GM23338 (cell line): ENCODE measurements around the gene SLC35G1. TPM values are rescaled to one million over a fixed set of nuclear protein-coding genes. Genes with fewer than 3 reads are reported as not detected.

ENCODE experiments used
- ATAC-seq: fragments of 200-7000 bp; cut with Tn5 transposase; 3 replicates; pipeline ENCODE4 v1.9.1; 2020
- DNase-seq: peaks from one replicate; pipeline ENCODE4 v3.0.0-alpha.2; 2015; ENCODE audit warnings: low spot score
- H2AFZ ChIP-seq: fragments of 200-600 bp; sonication (generic); 2 replicates; pipeline ENCODE4 v1.8.0; 2016; ENCODE audit warnings: antibody characterized with exemption, mild to moderate bottlenecking, moderate library complexity
- H3F3A ChIP-seq: fragments of 200-600 bp; sonication (generic); replicated peaks from 2 replicates; pipeline ENCODE4 v1.8.0; 2017; ENCODE audit warnings: antibody characterized with exemption, mixed run types, low read depth
- H3K27ac ChIP-seq: fragments of 200-600 bp; sonication (generic); 2 replicates; pipeline ENCODE4 v1.6.1; 2016; ENCODE audit warnings: low read depth
- H3K27me3 ChIP-seq: fragments of 200-600 bp; sonication (generic); 2 replicates; pipeline ENCODE4 v1.8.0; 2016; ENCODE audit warnings: mild to moderate bottlenecking, mixed run types, moderate library complexity; ENCODE audit not compliant: insufficient read depth
- H3K36me3 ChIP-seq: fragments of 200-600 bp; sonication (generic); 2 replicates; pipeline ENCODE4 v1.8.0; 2016; ENCODE audit warnings: mild to moderate bottlenecking; ENCODE audit not compliant: insufficient read depth
- H3K4me1 ChIP-seq: fragments of 200-600 bp; sonication (generic); 2 replicates; pipeline ENCODE4 v1.8.0; 2016; ENCODE audit warnings: mild to moderate bottlenecking, moderate library complexity; ENCODE audit not compliant: insufficient read depth
- H3K4me2 ChIP-seq: fragments of 200-600 bp; sonication (generic); 2 replicates; pipeline ENCODE4 v1.7.1; 2017; ENCODE audit warnings: mixed run types
- H3K4me3 ChIP-seq: fragments of 200-600 bp; sonication (generic); 2 replicates; pipeline ENCODE4 v1.6.1; 2016; ENCODE audit warnings: mixed run types
- H3K79me2 ChIP-seq: fragments of 200-600 bp; sonication (generic); replicated peaks from 2 replicates; pipeline ENCODE4 v1.8.0; 2017; ENCODE audit warnings: mild to moderate bottlenecking; ENCODE audit not compliant: insufficient read depth
- H3K9me2 ChIP-seq: fragments of 200-600 bp; sonication (generic); 2 replicates; pipeline ENCODE4 v1.8.0; 2017; ENCODE audit not compliant: insufficient read depth
- H4K20me1 ChIP-seq: fragments of 200-600 bp; sonication (generic); replicated peaks from 2 replicates; pipeline ENCODE4 v1.8.0; 2017; ENCODE audit warnings: mild to moderate bottlenecking; ENCODE audit not compliant: insufficient read depth
- H3K27ac Mint-ChIP-seq: 2 replicates; pipeline ENCODE4 v1.8.0; 2020; ENCODE audit warnings: inconsistent platforms, mild to moderate bottlenecking, moderate library complexity, mixed read lengths
- H3K27me3 Mint-ChIP-seq: 3 replicates; pipeline ENCODE4 v1.8.0; 2022; ENCODE audit warnings: low read depth, mild to moderate bottlenecking, moderate library complexity, mixed read lengths, inconsistent platforms; ENCODE audit not compliant: insufficient read depth, poor library complexity
- H3K36me3 Mint-ChIP-seq: 3 replicates; pipeline ENCODE4 v1.8.0; 2021; ENCODE audit warnings: low read depth, mild to moderate bottlenecking, inconsistent platforms, moderate library complexity, mixed read lengths
- H3K4me1 Mint-ChIP-seq: 3 replicates; pipeline ENCODE4 v1.8.0; 2020; ENCODE audit warnings: mild to moderate bottlenecking, inconsistent platforms, mixed read lengths
- H3K4me3 Mint-ChIP-seq: 3 replicates; pipeline ENCODE4 v1.8.0; 2021; ENCODE audit warnings: moderate library complexity, mild to moderate bottlenecking, inconsistent platforms, mixed read lengths
- H3K9me3 Mint-ChIP-seq: 3 replicates; pipeline ENCODE4 v1.8.0; 2020; ENCODE audit warnings: moderate library complexity, mild to moderate bottlenecking, inconsistent platforms, mixed read lengths
- CREB1 ChIP-seq: fragments of 250-450 bp; sonication (Bioruptor Pico); IDR thresholded peaks from 2 replicates; pipeline ENCODE4 v1.5.0; 2020; ENCODE audit warnings: low read depth, mild to moderate bottlenecking, moderate library complexity
- EZH2phosphoT487 ChIP-seq: fragments of 200-600 bp; sonication (generic); IDR thresholded peaks from one replicate; pipeline ENCODE4 v1.8.1; 2018; ENCODE audit warnings: antibody characterized with exemption; ENCODE audit not compliant: unreplicated experiment
- JUNB ChIP-seq: IDR thresholded peaks from one replicate; pipeline ENCODE4 v1.6.1; 2016; ENCODE audit warnings: antibody characterized with exemption; ENCODE audit not compliant: unreplicated experiment
- NANOG ChIP-seq: IDR thresholded peaks from 2 replicates; pipeline ENCODE4 v1.6.1; 2016; ENCODE audit warnings: antibody characterized with exemption, borderline replicate concordance
- STAT1 ChIP-seq: IDR thresholded peaks from one replicate; pipeline ENCODE4 v1.6.1; 2016; ENCODE audit warnings: antibody characterized with exemption; ENCODE audit not compliant: unreplicated experiment
- ZNF114 ChIP-seq: fragments of 250-450 bp; sonication (Bioruptor Pico); IDR thresholded peaks from 2 replicates; pipeline ENCODE4 v1.5.0; 2020; ENCODE audit warnings: mild to moderate bottlenecking, moderate library complexity
- ZNF331 ChIP-seq: fragments of 250-450 bp; sonication (Bioruptor Pico); IDR thresholded peaks from 2 replicates; pipeline ENCODE4 v1.5.0; 2020; ENCODE audit warnings: low read depth, mild to moderate bottlenecking, moderate library complexity
- polyA plus RNA-seq: library from polyadenylated mRNA; unstranded; fragments of >200 nt; fragmentation: Nextera tagmentation; extraction: Ambion mirVana; gene quantifications from 2 replicates; pipeline ENCODE4 v1.2.1, GENCODE V29; 2016
- total RNA-seq: library from RNA; depleted of rRNA; stranded (reverse); fragments of >200 nt; shearing (Covaris generic); gene quantifications from 2 replicates; pipeline ENCODE4 v1.2.3, GENCODE V29; 2014
- TF ChIP-seq, protein P1 (sequence below): IDR thresholded peaks from one replicate; pipeline ENCODE4 v1.6.1; 2018; ENCODE audit warnings: antibody characterized with exemption; ENCODE audit not compliant: unreplicated experiment
- TF ChIP-seq, protein P2 (sequence below): IDR thresholded peaks from 2 replicates; pipeline ENCODE4 v1.6.1; 2016; ENCODE audit warnings: antibody characterized with exemption
- TF ChIP-seq, protein P3 (sequence below): fragments of 250-450 bp; sonication (Bioruptor Pico); IDR thresholded peaks from 2 replicates; pipeline ENCODE4 v1.5.0; 2020; ENCODE audit warnings: mild to moderate bottlenecking, moderate library complexity
- TF ChIP-seq, protein P4 (sequence below), 2 experiments: fragments of 200-600 bp in 1 of 2; sonication (generic) in 1 of 2; conservative IDR thresholded peaks; 2 replicates each; pipeline versions ENCODE4 v1.5.1 to v1.6.1; 2016 to 2017; ENCODE audit warnings: antibody characterized with exemption in 2 of 2, low read depth in 2 of 2, mild to moderate bottlenecking in 2 of 2, moderate library complexity in 1 of 2

SLC35G1 gene
- total and polyA plus RNA-seq, 2 experiments from 2014 or later = 3.9 to 4.1 TPM

GRCh38 chr10:93872375-93873158 lies 21.2 kb upstream of the SLC35G1 start:
- no peaks in the 10 kb centered on the region for H3F3A ChIP-seq
- DNase-seq (no peak), ATAC-seq (no peak)
- H3K9me3 Mint-ChIP-seq = no peaks in the 10 kb centered on the region
- no peaks in the 10 kb centered on the region for H3K79me2 ChIP-seq
- H3K36me3 ChIP-seq = no peaks in the 10 kb centered on the region
- no peak overlapping the region for H3K4me3 Mint-ChIP-seq
- H3K4me1 ChIP-seq = peaks cover 11% of the 10 kb centered on the region
- H3K4me1 Mint-ChIP-seq = peaks cover 10% of the 10 kb centered on the region; the same call in 2 of the 3 replicates
- H4K20me1 ChIP-seq = no peaks in the 10 kb centered on the region
- no peak overlapping the region for H2AFZ ChIP-seq
- no peak for TF ChIP-seq EZH2phosphoT487
- TF ChIP-seq, protein P1, sequence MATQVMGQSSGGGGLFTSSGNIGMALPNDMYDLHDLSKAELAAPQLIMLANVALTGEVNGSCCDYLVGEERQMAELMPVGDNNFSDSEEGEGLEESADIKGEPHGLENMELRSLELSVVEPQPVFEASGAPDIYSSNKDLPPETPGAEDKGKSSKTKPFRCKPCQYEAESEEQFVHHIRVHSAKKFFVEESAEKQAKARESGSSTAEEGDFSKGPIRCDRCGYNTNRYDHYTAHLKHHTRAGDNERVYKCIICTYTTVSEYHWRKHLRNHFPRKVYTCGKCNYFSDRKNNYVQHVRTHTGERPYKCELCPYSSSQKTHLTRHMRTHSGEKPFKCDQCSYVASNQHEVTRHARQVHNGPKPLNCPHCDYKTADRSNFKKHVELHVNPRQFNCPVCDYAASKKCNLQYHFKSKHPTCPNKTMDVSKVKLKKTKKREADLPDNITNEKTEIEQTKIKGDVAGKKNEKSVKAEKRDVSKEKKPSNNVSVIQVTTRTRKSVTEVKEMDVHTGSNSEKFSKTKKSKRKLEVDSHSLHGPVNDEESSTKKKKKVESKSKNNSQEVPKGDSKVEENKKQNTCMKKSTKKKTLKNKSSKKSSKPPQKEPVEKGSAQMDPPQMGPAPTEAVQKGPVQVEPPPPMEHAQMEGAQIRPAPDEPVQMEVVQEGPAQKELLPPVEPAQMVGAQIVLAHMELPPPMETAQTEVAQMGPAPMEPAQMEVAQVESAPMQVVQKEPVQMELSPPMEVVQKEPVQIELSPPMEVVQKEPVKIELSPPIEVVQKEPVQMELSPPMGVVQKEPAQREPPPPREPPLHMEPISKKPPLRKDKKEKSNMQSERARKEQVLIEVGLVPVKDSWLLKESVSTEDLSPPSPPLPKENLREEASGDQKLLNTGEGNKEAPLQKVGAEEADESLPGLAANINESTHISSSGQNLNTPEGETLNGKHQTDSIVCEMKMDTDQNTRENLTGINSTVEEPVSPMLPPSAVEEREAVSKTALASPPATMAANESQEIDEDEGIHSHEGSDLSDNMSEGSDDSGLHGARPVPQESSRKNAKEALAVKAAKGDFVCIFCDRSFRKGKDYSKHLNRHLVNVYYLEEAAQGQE = no peak
- no peak for TF ChIP-seq CREB1
- no peak for TF ChIP-seq STAT1
- no peak for TF ChIP-seq JUNB
- TF ChIP-seq, protein P2, sequence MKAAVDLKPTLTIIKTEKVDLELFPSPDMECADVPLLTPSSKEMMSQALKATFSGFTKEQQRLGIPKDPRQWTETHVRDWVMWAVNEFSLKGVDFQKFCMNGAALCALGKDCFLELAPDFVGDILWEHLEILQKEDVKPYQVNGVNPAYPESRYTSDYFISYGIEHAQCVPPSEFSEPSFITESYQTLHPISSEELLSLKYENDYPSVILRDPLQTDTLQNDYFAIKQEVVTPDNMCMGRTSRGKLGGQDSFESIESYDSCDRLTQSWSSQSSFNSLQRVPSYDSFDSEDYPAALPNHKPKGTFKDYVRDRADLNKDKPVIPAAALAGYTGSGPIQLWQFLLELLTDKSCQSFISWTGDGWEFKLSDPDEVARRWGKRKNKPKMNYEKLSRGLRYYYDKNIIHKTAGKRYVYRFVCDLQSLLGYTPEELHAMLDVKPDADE = no peak
- no peak for TF ChIP-seq ZNF331 (CRISPR knock-in tag)
- TF ChIP-seq ZNF114 (CRISPR knock-in tag) = no peak
- no peak for TF ChIP-seq NANOG
- TF ChIP-seq, protein P3, sequence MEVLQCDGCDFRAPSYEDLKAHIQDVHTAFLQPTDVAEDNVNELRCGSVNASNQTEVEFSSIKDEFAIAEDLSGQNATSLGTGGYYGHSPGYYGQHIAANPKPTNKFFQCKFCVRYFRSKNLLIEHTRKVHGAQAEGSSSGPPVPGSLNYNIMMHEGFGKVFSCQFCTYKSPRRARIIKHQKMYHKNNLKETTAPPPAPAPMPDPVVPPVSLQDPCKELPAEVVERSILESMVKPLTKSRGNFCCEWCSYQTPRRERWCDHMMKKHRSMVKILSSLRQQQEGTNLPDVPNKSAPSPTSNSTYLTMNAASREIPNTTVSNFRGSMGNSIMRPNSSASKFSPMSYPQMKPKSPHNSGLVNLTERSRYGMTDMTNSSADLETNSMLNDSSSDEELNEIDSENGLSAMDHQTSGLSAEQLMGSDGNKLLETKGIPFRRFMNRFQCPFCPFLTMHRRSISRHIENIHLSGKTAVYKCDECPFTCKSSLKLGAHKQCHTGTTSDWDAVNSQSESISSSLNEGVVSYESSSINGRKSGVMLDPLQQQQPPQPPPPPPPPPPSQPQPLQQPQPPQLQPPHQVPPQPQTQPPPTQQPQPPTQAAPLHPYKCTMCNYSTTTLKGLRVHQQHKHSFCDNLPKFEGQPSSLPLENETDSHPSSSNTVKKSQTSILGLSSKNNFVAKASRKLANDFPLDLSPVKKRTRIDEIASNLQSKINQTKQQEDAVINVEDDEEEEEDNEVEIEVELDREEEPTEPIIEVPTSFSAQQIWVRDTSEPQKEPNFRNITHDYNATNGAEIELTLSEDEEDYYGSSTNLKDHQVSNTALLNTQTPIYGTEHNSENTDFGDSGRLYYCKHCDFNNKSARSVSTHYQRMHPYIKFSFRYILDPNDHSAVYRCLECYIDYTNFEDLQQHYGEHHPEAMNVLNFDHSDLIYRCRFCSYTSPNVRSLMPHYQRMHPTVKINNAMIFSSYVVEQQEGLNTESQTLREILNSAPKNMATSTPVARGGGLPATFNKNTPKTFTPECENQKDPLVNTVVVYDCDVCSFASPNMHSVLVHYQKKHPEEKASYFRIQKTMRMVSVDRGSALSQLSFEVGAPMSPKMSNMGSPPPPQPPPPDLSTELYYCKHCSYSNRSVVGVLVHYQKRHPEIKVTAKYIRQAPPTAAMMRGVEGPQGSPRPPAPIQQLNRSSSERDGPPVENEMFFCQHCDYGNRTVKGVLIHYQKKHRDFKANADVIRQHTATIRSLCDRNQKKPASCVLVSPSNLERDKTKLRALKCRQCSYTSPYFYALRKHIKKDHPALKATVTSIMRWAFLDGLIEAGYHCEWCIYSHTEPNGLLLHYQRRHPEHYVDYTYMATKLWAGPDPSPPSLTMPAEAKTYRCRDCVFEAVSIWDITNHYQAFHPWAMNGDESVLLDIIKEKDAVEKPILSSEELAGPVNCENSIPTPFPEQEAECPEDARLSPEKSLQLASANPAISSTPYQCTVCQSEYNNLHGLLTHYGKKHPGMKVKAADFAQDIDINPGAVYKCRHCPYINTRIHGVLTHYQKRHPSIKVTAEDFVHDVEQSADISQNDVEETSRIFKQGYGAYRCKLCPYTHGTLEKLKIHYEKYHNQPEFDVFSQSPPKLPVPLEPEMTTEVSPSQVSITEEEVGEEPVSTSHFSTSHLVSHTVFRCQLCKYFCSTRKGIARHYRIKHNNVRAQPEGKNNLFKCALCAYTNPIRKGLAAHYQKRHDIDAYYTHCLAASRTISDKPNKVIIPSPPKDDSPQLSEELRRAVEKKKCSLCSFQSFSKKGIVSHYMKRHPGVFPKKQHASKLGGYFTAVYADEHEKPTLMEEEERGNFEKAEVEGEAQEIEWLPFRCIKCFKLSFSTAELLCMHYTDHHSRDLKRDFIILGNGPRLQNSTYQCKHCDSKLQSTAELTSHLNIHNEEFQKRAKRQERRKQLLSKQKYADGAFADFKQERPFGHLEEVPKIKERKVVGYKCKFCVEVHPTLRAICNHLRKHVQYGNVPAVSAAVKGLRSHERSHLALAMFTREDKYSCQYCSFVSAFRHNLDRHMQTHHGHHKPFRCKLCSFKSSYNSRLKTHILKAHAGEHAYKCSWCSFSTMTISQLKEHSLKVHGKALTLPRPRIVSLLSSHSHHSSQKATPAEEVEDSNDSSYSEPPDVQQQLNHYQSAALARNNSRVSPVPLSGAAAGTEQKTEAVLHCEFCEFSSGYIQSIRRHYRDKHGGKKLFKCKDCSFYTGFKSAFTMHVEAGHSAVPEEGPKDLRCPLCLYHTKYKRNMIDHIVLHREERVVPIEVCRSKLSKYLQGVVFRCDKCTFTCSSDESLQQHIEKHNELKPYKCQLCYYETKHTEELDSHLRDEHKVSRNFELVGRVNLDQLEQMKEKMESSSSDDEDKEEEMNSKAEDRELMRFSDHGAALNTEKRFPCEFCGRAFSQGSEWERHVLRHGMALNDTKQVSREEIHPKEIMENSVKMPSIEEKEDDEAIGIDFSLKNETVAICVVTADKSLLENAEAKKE (CRISPR knock-in tag) = no peak
- TF ChIP-seq, protein P4, sequence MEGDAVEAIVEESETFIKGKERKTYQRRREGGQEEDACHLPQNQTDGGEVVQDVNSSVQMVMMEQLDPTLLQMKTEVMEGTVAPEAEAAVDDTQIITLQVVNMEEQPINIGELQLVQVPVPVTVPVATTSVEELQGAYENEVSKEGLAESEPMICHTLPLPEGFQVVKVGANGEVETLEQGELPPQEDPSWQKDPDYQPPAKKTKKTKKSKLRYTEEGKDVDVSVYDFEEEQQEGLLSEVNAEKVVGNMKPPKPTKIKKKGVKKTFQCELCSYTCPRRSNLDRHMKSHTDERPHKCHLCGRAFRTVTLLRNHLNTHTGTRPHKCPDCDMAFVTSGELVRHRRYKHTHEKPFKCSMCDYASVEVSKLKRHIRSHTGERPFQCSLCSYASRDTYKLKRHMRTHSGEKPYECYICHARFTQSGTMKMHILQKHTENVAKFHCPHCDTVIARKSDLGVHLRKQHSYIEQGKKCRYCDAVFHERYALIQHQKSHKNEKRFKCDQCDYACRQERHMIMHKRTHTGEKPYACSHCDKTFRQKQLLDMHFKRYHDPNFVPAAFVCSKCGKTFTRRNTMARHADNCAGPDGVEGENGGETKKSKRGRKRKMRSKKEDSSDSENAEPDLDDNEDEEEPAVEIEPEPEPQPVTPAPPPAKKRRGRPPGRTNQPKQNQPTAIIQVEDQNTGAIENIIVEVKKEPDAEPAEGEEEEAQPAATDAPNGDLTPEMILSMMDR (conservative IDR thresholded peaks at IDR 0.05; ENCODE audit: low read depth in 2 of 2) = no peak
- H3K27me3 Mint-ChIP-seq = peaks cover 2% of the 10 kb centered on the region
- no peak overlapping the region for H3K27ac ChIP-seq
- H3K36me3 Mint-ChIP-seq = no peaks in the 10 kb centered on the region
- H3K9me2 ChIP-seq = no peaks in the 10 kb centered on the region
- no peak overlapping the region for H3K4me3 ChIP-seq
- no peak overlapping the region for H3K27ac Mint-ChIP-seq
- no peak overlapping the region for H3K4me2 ChIP-seq
- no peaks in the 10 kb centered on the region for H3K27me3 ChIP-seq
